Astrocyte (in vitro differentiated cells and primary cell): ENCODE data around the gene ACOT6.
"Not testable (repeated sequence)": the region's sequence is repeated elsewhere in the genome, so short reads cannot be mapped to it uniquely, and the experiment has no call there.

Experiments
- CTCF ChIP-seq: IDR thresholded peaks from 2 replicates; pipeline ENCODE4 v1.5.1; 2011; ENCODE audit warnings: low read depth, mild to moderate bottlenecking, inconsistent platforms, low read length, moderate library complexity; ENCODE audit not compliant: insufficient read depth
- EZH2 ChIP-seq: IDR thresholded peaks from 2 replicates; pipeline ENCODE4 v1.6.1; 2012; ENCODE audit warnings: mild to moderate bottlenecking, low read length, inconsistent platforms; ENCODE audit not compliant: insufficient read depth

GRCh38 chr14:73570913-73571312 is 41.4 kb upstream of the ACOT6 start:
- not testable (repeated sequence) for TF ChIP-seq EZH2, CTCF
